SK-N-MC (cell line): Measurements from ENCODE around the gene ADCYAP1R1.

Source experiments
- EZH2 ChIP-seq: fragments of 200-600 bp; sonication (generic); IDR thresholded peaks from one replicate; pipeline ENCODE4 v1.6.1; 2017; ENCODE audit warnings: antibody characterized with exemption
- POLR2AphosphoS5 ChIP-seq: IDR thresholded peaks from 2 replicates; pipeline ENCODE4 v1.6.1; 2012; ENCODE audit warnings: mild to moderate bottlenecking, low read depth, low read length, borderline replicate concordance

GRCh38 chr7:31023877-31024276 lies 28.2 kb upstream of the ADCYAP1R1 start:
- no peak for TF ChIP-seq POLR2AphosphoS5
- no peak for TF ChIP-seq EZH2
